OCI-LY1 (cell line): ENCODE results near the gene FAF1.
A peak's percentile ranks its signal among the peaks of the same experiment; 100 is the strongest.
"Not testable (repeated sequence)": the region's sequence is repeated elsewhere in the genome, so short reads cannot be mapped to it uniquely, and the experiment has no call there.

Experiments
- H2AFZ ChIP-seq: fragments of 200-600 bp; sonication (generic), shearing (Covaris generic); 2 replicates; pipeline ENCODE4 v1.6.0; 2014; ENCODE audit warnings: antibody characterized with exemption, mild to moderate bottlenecking, low read length
- H3F3A ChIP-seq: fragments of 200-600 bp; sonication (generic), shearing (Covaris generic); 2 replicates; pipeline ENCODE4 v1.6.0; 2014; ENCODE audit warnings: mild to moderate bottlenecking, antibody characterized with exemption, low read length, moderate library complexity; ENCODE audit not compliant: insufficient read depth
- H3K27ac ChIP-seq: fragments of 200-600 bp; sonication (generic); 2 replicates; pipeline ENCODE4 v1.5.1; 2014; ENCODE audit warnings: low read length, mixed run types, mild to moderate bottlenecking, low read depth; ENCODE audit not compliant: poor library complexity, severe bottlenecking
- H3K27me3 ChIP-seq: fragments of 200-600 bp; sonication (generic); 2 replicates; pipeline ENCODE4 v1.6.0; 2014; ENCODE audit warnings: antibody characterized with exemption, mild to moderate bottlenecking, low read length, moderate library complexity; ENCODE audit not compliant: insufficient read depth
- H3K36me3 ChIP-seq: fragments of 200-600 bp; sonication (generic); 2 replicates; pipeline ENCODE4 v1.6.1; 2014; ENCODE audit warnings: mild to moderate bottlenecking, antibody characterized with exemption, low read length, moderate library complexity, mixed read lengths; ENCODE audit not compliant: insufficient read depth
- H3K4me1 ChIP-seq: fragments of 200-600 bp; sonication (generic); 2 replicates; pipeline ENCODE4 v1.5.1; 2014; ENCODE audit warnings: mild to moderate bottlenecking, low read length, moderate library complexity; ENCODE audit not compliant: insufficient read depth, severe bottlenecking
- H3K4me2 ChIP-seq: fragments of 200-600 bp; sonication (generic), shearing (Covaris generic); 2 replicates; pipeline ENCODE4 v1.6.1; 2014; ENCODE audit warnings: low read length
- H3K4me3 ChIP-seq: fragments of 200-600 bp; sonication (generic); 2 replicates; pipeline ENCODE4 v1.5.1; 2014; ENCODE audit warnings: low read length, low read depth, mild to moderate bottlenecking, mixed read lengths; ENCODE audit not compliant: poor library complexity, severe bottlenecking
- H3K79me2 ChIP-seq: fragments of 200-600 bp; shearing (Covaris generic); 2 replicates; pipeline ENCODE4 v1.6.1; 2016; ENCODE audit warnings: mixed run types, low read length, mixed read lengths; ENCODE audit not compliant: insufficient read depth
- H3K9ac ChIP-seq: fragments of 200-600 bp; sonication (generic), shearing (Covaris generic); 2 replicates; pipeline ENCODE4 v1.6.1; 2014; ENCODE audit warnings: mild to moderate bottlenecking, low read length, mixed read lengths
- H3K9me2 ChIP-seq: fragments of 200-600 bp; sonication (generic), shearing (Covaris generic); 2 replicates; pipeline ENCODE4 v1.6.1; 2014; ENCODE audit warnings: low read depth, mild to moderate bottlenecking, low read length, mixed read lengths
- H3K9me3 ChIP-seq: fragments of 200-600 bp; shearing (Covaris generic); 2 replicates; pipeline ENCODE4 v1.6.1; 2014; ENCODE audit warnings: low read length, mixed read lengths
- H4K20me1 ChIP-seq: fragments of 200-600 bp; sonication (generic), shearing (Covaris generic); 2 replicates; pipeline ENCODE4 v1.6.0; 2016; ENCODE audit warnings: mild to moderate bottlenecking, low read length; ENCODE audit not compliant: insufficient read depth
- EZH2 ChIP-seq: fragments of 200-600 bp; sonication (generic), shearing (Covaris generic); IDR thresholded peaks from 2 replicates; pipeline ENCODE4 v1.8.0; 2017; ENCODE audit warnings: borderline replicate concordance, mixed run types, mild to moderate bottlenecking, antibody characterized with exemption, low read length, moderate library complexity, mixed read lengths
- TF ChIP-seq, protein P1 (sequence below): fragments of 200-600 bp; sonication (generic), shearing (Covaris generic); IDR thresholded peaks from 2 replicates; pipeline ENCODE4 v1.5.1; 2017; ENCODE audit warnings: mild to moderate bottlenecking, antibody characterized with exemption, low read length, moderate library complexity, mixed read lengths

Gene FAF1

DNA sequence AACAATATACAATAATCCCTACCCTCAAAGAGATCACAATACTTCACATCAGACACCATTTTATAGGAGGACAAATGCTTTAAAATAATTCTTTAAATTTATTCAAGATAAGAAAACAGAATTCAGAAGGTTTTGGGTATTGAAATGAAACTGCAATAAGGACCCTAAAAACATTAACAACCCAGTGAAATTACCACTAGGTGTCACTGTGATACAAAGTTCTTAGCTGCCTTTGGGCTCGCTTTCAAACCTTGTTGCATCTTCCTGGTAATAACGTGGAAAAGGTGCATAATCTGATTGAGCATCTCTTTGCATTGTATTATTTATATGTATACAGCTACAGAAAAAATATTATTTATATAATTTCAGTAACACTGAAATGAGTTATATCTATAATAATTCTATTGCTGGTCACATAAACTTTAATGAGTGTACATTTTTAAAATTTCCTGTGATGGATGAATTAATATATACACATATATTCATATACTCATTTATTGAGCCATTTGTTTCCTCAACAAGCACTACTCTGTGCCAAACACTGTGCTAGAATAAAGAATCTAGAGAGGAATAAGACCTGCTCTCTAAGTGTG lies 185.2 kb downstream of the FAF1 start:
- no peaks in the 10 kb centered on the region for H3K9me2 ChIP-seq
- no peak overlapping the region for H3K4me3 ChIP-seq
- no peak overlapping the region for H3K9ac ChIP-seq
- H3K79me2 ChIP-seq = no peaks in the 10 kb centered on the region; the same call in 1 of the 2 replicates
- H4K20me1 ChIP-seq = no peaks in the 10 kb centered on the region
- no peaks in the 10 kb centered on the region for H3K9me3 ChIP-seq
- H3K27ac ChIP-seq = no peak overlapping the region
- TF ChIP-seq, protein P1, sequence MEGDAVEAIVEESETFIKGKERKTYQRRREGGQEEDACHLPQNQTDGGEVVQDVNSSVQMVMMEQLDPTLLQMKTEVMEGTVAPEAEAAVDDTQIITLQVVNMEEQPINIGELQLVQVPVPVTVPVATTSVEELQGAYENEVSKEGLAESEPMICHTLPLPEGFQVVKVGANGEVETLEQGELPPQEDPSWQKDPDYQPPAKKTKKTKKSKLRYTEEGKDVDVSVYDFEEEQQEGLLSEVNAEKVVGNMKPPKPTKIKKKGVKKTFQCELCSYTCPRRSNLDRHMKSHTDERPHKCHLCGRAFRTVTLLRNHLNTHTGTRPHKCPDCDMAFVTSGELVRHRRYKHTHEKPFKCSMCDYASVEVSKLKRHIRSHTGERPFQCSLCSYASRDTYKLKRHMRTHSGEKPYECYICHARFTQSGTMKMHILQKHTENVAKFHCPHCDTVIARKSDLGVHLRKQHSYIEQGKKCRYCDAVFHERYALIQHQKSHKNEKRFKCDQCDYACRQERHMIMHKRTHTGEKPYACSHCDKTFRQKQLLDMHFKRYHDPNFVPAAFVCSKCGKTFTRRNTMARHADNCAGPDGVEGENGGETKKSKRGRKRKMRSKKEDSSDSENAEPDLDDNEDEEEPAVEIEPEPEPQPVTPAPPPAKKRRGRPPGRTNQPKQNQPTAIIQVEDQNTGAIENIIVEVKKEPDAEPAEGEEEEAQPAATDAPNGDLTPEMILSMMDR = peak; percentile 69
- no peak for TF ChIP-seq EZH2
- peaks cover under 1% of the 10 kb centered on the region for H3K4me1 ChIP-seq
- no peaks in the 10 kb centered on the region for H3K27me3 ChIP-seq
- H3K36me3 ChIP-seq = peaks cover 19% of the 10 kb centered on the region; the same call in 1 of the 2 replicates
- H3K4me2 ChIP-seq = no peak overlapping the region
- no peaks in the 10 kb centered on the region for H3F3A ChIP-seq
- H2AFZ ChIP-seq = no peak overlapping the region

DNA sequence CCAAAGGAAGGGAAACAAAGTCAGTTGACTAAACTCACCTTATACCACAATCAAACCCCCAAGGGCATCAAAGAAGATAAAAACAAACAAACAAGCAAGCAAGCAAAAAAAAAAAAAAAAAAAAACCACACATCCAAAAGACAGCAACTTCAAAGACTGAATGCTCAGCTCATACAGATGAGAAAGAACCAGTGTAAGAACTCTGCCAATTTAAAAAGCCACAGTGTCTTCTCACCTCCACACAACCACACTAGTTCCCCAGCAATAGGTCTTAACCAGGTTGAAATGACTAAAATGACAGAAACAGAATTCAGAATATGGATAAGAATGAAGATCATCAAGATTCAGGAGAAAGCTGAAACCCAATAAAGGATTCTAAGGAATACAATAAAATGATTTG lies 193.4 kb downstream of the FAF1 start:
- Histone ChIP-seq H3K9me2 (no peaks in the 10 kb centered on the region), H3K4me3 (no peak overlapping the region), H3K79me2 (0 out of 2 replicates have a peak, but pooled peaks cover 4% of the 10 kb centered on the region), H3K36me3 (peaks cover 16% of the 10 kb centered on the region; the same call in 1 of the 2 replicates), H3K27me3 (no peaks in the 10 kb centered on the region), H3K27ac (no peak overlapping the region), H3K4me1 (no peaks in the 10 kb centered on the region), H4K20me1 (no peaks in the 10 kb centered on the region), H3K4me2 (no peak overlapping the region), H3K9ac (no peak overlapping the region), H3K9me3 (no peaks in the 10 kb centered on the region), H3F3A (no peaks in the 10 kb centered on the region), H2AFZ (no peak overlapping the region)
- no peak for TF ChIP-seq EZH2
- TF ChIP-seq, protein P1 = no peak

DNA sequence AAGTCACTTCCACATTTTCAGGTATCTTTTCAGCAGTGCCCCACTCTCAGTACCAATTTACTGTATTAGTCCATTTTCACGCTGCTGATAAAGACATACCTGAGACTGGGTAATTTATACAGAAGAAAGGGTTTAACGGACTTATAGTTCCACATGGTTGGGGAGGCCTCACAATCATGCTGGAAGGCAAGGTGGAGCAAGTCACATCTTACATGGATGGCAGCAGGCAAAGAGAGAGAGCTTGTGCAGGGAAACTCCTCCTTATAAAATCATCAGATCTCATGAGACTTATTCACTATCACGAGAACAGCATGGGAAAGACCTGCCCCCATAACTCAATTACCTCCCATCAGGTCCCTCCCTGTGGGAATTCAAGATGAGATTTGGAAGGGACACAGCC lies 203.5 kb downstream of the FAF1 start:
- not testable (repeated sequence) for H3K9me3 ChIP-seq, H4K20me1 ChIP-seq, H3K9me2 ChIP-seq, H2AFZ ChIP-seq, H3K4me2 ChIP-seq, H3K79me2 ChIP-seq, H3F3A ChIP-seq, H3K27ac ChIP-seq, H3K4me1 ChIP-seq, H3K27me3 ChIP-seq, H3K9ac ChIP-seq, H3K4me3 ChIP-seq
- peaks cover 16% of the 10 kb centered on the region for H3K36me3 ChIP-seq

DNA sequence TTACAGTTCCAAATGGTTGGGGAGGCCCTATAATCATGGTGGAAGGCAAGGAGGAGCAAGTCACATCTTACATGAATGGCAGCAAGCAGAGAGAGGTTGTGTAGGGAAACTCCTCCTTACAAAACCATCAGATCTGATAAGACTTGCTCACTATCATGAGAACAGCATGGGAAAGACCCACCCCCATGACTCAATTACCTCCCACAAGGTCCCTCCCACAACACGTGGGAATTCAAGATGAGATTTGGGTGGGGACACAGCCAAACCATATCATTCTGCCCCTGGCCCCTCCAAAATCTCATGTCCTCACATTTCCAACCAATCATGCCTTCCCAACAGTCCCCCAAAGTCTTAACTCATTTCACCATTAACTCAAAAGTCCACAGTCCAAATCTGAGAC lies 205.3 kb downstream of the FAF1 start:
- H3K4me1 ChIP-seq, H2AFZ ChIP-seq, H4K20me1 ChIP-seq, H3K79me2 ChIP-seq, H3K27ac ChIP-seq, H3K9me2 ChIP-seq, H3K4me2 ChIP-seq, H3K9ac ChIP-seq, H3K9me3 ChIP-seq, H3K4me3 ChIP-seq, H3F3A ChIP-seq, H3K27me3 ChIP-seq: not testable (repeated sequence)
- H3K36me3 ChIP-seq = peaks cover 16% of the 10 kb centered on the region
